ENCODE measurements around the gene PHYKPL. TPM values are rescaled to one million over a fixed set of nuclear protein-coding genes. Genes with fewer than 3 reads are reported as not detected.

Gene PHYKPL
- total and polyA plus RNA-seq, 2 of the 4 experiments (the other 2 are of a cell fraction), result 10.0 to 24.5 TPM

DNA sequence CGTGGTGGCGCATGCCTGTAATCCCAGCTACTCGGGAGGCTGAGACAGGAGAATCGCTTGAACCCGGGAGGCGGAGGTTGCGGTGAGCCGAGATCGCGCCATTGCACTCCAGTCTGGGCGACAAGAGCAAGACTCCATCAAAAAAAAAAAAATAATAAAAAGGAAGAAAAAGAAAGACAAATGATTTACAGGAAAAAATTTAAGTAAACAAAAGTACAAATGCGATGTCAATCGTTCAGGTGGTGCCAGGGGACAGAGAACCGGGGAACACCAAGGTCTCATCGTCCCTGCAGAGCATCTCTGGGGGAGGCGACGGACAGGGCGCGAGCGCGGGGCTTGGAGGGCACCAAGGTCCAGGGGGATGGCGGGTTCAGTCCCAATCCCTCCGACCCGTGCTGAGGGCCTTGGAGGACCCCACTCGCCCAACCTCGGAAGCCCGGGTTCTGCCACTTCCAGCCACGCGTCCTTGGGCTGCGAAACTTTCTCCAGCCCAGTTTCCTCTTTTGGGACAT is 28.9 kb downstream of the PHYKPL start:
- peaks cover 24% of the 10 kb centered on the region for H3K36me3 ChIP-seq (ENCODE audit: control insufficient read depth, insufficient read depth, low read length)
- H2BK120ac ChIP-seq (ENCODE audit: low read depth, low read length), result 0 out of 2 replicates have a peak overlapping the region, but pooled peaks have one; percentile 20
- H3K79me1 ChIP-seq (ENCODE audit: low read depth in 1 of 2, low read length in 2 of 2), result peaks cover 3 to 38% of the 10 kb centered on the region in 2 experiments; a peak in 3 of 4 replicates
- no TSS peak for BruUV-seq (replicated peaks)
- peaks cover 35% of the 10 kb centered on the region for H4K20me1 ChIP-seq (ENCODE audit: insufficient read depth, low read length)
- WGBS, 2 experiments (ENCODE audit: extremely low coverage in 2 of 2, insufficient read length in 1 of 2), result 12% methylated on average over 3 of the region's 30 CpGs; no CpG with 5 or more reads in 1 of the 2 experiments
- peak overlapping the region; percentile 18; the same call in 1 of the 2 replicates for H2AK5ac ChIP-seq (ENCODE audit: low read depth, low read length)
- in situ Hi-C loops (cut with MboI; ENCODE audit: low sequenced_read_pairs) (no loop called here), dilution Hi-C loops (cut with HindIII; ENCODE audit: low sequenced_read_pairs, unreplicated experiment) (no loop called here), intact Hi-C loops (cut with micrococcal nuclease) (loop anchor here (1.0 kb wide), 1 partner anchor 29 kb away; the partner anchor contains the start of gene PHYKPL)
- H3K9me1 ChIP-seq (ENCODE audit: insufficient read depth, low read length), result peaks cover 19% of the 10 kb centered on the region
- H3K18ac ChIP-seq (ENCODE audit: low read depth, low read length), result no peak overlapping the region
- POLR2A ChIA-PET (ENCODE audit: unreplicated experiment), result no interaction called here
- CTCF ChIA-PET, result interaction anchor here (1.3 kb wide), 1 partner anchor 128 kb away, joined by 5 read pairs; no protein-coding TSS in a partner anchor
- peak overlapping the region; percentile 54 to 78; a peak in 2 of 4 replicates for H4K8ac ChIP-seq (ENCODE audit: low read depth in 2 of 2, low read length in 2 of 2)
- H4K5ac ChIP-seq (ENCODE audit: low read depth, low read length), result no peak overlapping the region
- peak overlapping the region; percentile 77 for H3K9ac ChIP-seq (ENCODE audit: low read depth, low read length)
- peaks cover 11% of the 10 kb centered on the region for H3K4me1 ChIP-seq (ENCODE audit: control insufficient read depth, insufficient read depth, low read length)
- peak overlapping the region; percentile 91 for H3K14ac ChIP-seq (replicated peaks; ENCODE audit: low read depth, low read length)
- H4K91ac ChIP-seq (ENCODE audit: insufficient read depth, low read depth, low read length), result peak overlapping the region; percentile 58; the same call in 1 of the 2 replicates
- peak overlapping the region; percentile 45; the same call in 1 of the 2 replicates for H3K56ac ChIP-seq (ENCODE audit: extremely low read depth, insufficient read depth, low read length)
- no peak; the same call in none of the 2 replicates for ATAC-seq (ENCODE audit: low read depth)
- peak overlapping the region; percentile 42; the same call in 1 of the 2 replicates for H3K27ac ChIP-seq (ENCODE audit: insufficient read depth, low read length)
- H3K9me3 ChIP-seq (ENCODE audit: control insufficient read depth, insufficient read depth, low read length), result no peaks in the 10 kb centered on the region
- peak overlapping the region; percentile 61 for H3K4me3 ChIP-seq (ENCODE audit: insufficient read depth, low read depth, low read length)
- no peak overlapping the region for H2BK15ac ChIP-seq (ENCODE audit: low read depth, low read length)
- H2AK9ac ChIP-seq (replicated peaks; ENCODE audit: low read depth, low read length, poor library complexity), result peak overlapping the region; percentile 47
- DNase-seq, result no peak
- peak overlapping the region; percentile 84 for H3K23ac ChIP-seq (ENCODE audit: low read depth, low read length)
- H3K4ac ChIP-seq (ENCODE audit: low read depth, low read length), result peak overlapping the region; percentile 77
- peak overlapping the region; percentile 96 for H2AFZ ChIP-seq (replicated peaks; ENCODE audit: low read length, poor library complexity)
- H3K4me2 ChIP-seq (ENCODE audit: low read depth, low read length), result peak overlapping the region; percentile 71
- H2BK20ac ChIP-seq (ENCODE audit: low read depth, low read length), result no peak overlapping the region
- H3K27me3 ChIP-seq (ENCODE audit: control insufficient read depth, insufficient read depth, low read length), result no peaks in the 10 kb centered on the region
- no peak overlapping the region for H2BK5ac ChIP-seq (ENCODE audit: low read depth, low read length, poor library complexity, severe bottlenecking)
- no peak for TF ChIP-seq RCOR1 (IDR thresholded peaks at IDR 0.05; ENCODE audit: insufficient replicate concordance, low read length)
- no peak for TF ChIP-seq MXI1 (IDR thresholded peaks at IDR 0.05; ENCODE audit: borderline replicate concordance, low read depth, low read length)
- TF ChIP-seq, protein P1, sequence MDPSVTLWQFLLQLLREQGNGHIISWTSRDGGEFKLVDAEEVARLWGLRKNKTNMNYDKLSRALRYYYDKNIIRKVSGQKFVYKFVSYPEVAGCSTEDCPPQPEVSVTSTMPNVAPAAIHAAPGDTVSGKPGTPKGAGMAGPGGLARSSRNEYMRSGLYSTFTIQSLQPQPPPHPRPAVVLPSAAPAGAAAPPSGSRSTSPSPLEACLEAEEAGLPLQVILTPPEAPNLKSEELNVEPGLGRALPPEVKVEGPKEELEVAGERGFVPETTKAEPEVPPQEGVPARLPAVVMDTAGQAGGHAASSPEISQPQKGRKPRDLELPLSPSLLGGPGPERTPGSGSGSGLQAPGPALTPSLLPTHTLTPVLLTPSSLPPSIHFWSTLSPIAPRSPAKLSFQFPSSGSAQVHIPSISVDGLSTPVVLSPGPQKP (IDR thresholded peaks at IDR 0.05; ENCODE audit: borderline replicate concordance, low read depth, low read length), result no peak
- TF ChIP-seq NFE2L2 (IDR thresholded peaks at IDR 0.05; ENCODE audit: low read depth, low read length), result no peak
- TF ChIP-seq CHD1 (IDR thresholded peaks at IDR 0.05; ENCODE audit: low read depth, low read length), result no peak
- TF ChIP-seq RFX5 (IDR thresholded peaks at IDR 0.05; ENCODE audit: low read depth, low read length), result no peak
- TF ChIP-seq MAFK (IDR thresholded peaks at IDR 0.05; ENCODE audit: low read depth, low read length), result no peak
- TF ChIP-seq CEBPB (IDR thresholded peaks at IDR 0.05; ENCODE audit: low read depth, low read length), result no peak
- TF ChIP-seq RAD21 (IDR thresholded peaks at IDR 0.05; ENCODE audit: low read length), result no peak
- TF ChIP-seq, protein P2, sequence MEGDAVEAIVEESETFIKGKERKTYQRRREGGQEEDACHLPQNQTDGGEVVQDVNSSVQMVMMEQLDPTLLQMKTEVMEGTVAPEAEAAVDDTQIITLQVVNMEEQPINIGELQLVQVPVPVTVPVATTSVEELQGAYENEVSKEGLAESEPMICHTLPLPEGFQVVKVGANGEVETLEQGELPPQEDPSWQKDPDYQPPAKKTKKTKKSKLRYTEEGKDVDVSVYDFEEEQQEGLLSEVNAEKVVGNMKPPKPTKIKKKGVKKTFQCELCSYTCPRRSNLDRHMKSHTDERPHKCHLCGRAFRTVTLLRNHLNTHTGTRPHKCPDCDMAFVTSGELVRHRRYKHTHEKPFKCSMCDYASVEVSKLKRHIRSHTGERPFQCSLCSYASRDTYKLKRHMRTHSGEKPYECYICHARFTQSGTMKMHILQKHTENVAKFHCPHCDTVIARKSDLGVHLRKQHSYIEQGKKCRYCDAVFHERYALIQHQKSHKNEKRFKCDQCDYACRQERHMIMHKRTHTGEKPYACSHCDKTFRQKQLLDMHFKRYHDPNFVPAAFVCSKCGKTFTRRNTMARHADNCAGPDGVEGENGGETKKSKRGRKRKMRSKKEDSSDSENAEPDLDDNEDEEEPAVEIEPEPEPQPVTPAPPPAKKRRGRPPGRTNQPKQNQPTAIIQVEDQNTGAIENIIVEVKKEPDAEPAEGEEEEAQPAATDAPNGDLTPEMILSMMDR (conservative IDR thresholded peaks at IDR 0.05; ENCODE audit: low read depth, low read length), result no peak
- TF ChIP-seq MAZ (IDR thresholded peaks at IDR 0.05; ENCODE audit: borderline replicate concordance, low read depth, low read length), result no peak
- TF ChIP-seq, protein P3, sequence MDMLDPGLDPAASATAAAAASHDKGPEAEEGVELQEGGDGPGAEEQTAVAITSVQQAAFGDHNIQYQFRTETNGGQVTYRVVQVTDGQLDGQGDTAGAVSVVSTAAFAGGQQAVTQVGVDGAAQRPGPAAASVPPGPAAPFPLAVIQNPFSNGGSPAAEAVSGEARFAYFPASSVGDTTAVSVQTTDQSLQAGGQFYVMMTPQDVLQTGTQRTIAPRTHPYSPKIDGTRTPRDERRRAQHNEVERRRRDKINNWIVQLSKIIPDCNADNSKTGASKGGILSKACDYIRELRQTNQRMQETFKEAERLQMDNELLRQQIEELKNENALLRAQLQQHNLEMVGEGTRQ (IDR thresholded peaks at IDR 0.05; ENCODE audit: low read depth, low read length), result no peak
- TF ChIP-seq FOS (IDR thresholded peaks at IDR 0.05; ENCODE audit: low read depth, low read length), result no peak
- no peak for TF ChIP-seq BHLHE40 (IDR thresholded peaks at IDR 0.05; ENCODE audit: low read depth, low read length)
- no peak for TF ChIP-seq POLR2A (IDR thresholded peaks at IDR 0.05; ENCODE audit: low read depth, low read length)

Data from IMR-90 (cell line).